GM12891 (cell line): ENCODE data around the gene USP15.

Experiments used
- POLR2A ChIP-seq: IDR thresholded peaks from 2 replicates; pipeline ENCODE4 v1.6.1; 2011; ENCODE audit warnings: low read depth, low read length, control low read depth
- SPI1 ChIP-seq: IDR thresholded peaks from 2 replicates; pipeline ENCODE4 v1.6.1; 2011; ENCODE audit warnings: low read depth, low read length, control low read depth

DNA sequence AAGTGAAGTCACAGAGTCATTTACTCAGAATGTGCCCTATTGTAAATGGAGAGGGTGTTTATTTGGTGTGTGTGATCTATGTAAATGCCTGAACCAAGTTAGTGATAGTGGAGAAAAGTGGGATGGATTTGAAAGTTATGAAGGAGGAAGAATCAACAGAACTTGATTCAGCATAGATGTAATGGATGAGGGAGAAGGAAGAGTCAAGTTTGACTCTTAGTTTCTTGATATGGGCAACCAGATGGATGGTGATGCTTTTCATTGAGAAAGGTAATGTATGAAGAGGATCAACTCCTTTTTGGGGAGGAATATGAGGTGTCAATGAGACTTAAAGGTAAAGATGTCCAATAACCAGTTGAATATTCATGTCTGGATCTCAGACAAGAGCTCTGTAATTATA lies 199.8 kb downstream of the USP15 start:
- no peak for TF ChIP-seq SPI1
- no peak for TF ChIP-seq POLR2A
